GM10266 (cell line): ENCODE measurements around the gene IFIH1.

ENCODE experiments used
- DNase-seq: peaks from one replicate; pipeline ENCODE4 v3.0.0; 2012; ENCODE audit errors: extremely low spot score
- CTCF ChIP-seq: IDR thresholded peaks from 2 replicates; pipeline ENCODE4 v1.5.1; 2012; ENCODE audit warnings: mild to moderate bottlenecking, low read depth; ENCODE audit not compliant: control insufficient read depth, insufficient read depth; ENCODE audit errors: missing control alignments

Gene IFIH1

GRCh38 chr2:162257425-162257824 is 61.1 kb downstream of the IFIH1 start:
- no peak for DNase-seq
- TF ChIP-seq CTCF, result no peak

- no peak for TF ChIP-seq CTCF
- no peak for DNase-seq
Observed at GRCh38 chr2:162256591-162256991, 61.9 kb downstream of the IFIH1 start.

- no peak for TF ChIP-seq CTCF
Observed at GRCh38 chr2:162254236-162254871, 64.1 kb downstream of the IFIH1 start.

GRCh38 chr2:162253435-162253834 is 65.0 kb downstream of the IFIH1 start:
- no peak for TF ChIP-seq CTCF
- no peak for DNase-seq

More at GRCh38 chr2:162254236-162254871, 64.1 kb downstream of the IFIH1 start:
- no peak for DNase-seq

GRCh38 chr2:162252153-162252552 is 66.3 kb downstream of the IFIH1 start:
- no peak for DNase-seq
- TF ChIP-seq CTCF, result no peak

GRCh38 chr2:162245781-162246180 is 72.7 kb downstream of the IFIH1 start:
- DNase-seq, result no peak
- no peak for TF ChIP-seq CTCF

GRCh38 chr2:162245061-162245460 is 73.4 kb downstream of the IFIH1 start:
- no peak for TF ChIP-seq CTCF
- no peak for DNase-seq
